Neutrophil (primary cell): ENCODE data around the gene INSM1.
"Not testable (repeated sequence)": the region's sequence is repeated elsewhere in the genome, so short reads cannot be mapped to it uniquely, and the experiment has no call there.

Experiments
- H3K27ac ChIP-seq: fragments of 200-600 bp; sonication (generic); 2 replicates; pipeline ENCODE4 v1.5.1; 2016; ENCODE audit warnings: mild to moderate bottlenecking, moderate library complexity
- H3K27me3 ChIP-seq: fragments of 200-600 bp; sonication (generic); 2 replicates; pipeline ENCODE4 v1.6.0; 2016; ENCODE audit warnings: mild to moderate bottlenecking
- H3K36me3 ChIP-seq: fragments of 200-600 bp; sonication (generic); 2 replicates; pipeline ENCODE4 v1.5.1; 2017
- H3K4me1 ChIP-seq, 2 experiments: fragments of 200-600 bp in 1 of 2; sonication (generic) in 1 of 2; 1 replicate in 1 of 2; 2 replicates in 1 of 2; pipeline versions ENCODE4 v1.5.1 to v1.6.1; 2013 to 2016; ENCODE audit warnings: low read depth in 1 of 2, low read length in 1 of 2, mild to moderate bottlenecking in 1 of 2, moderate library complexity in 1 of 2; ENCODE audit not compliant: control insufficient read depth in 1 of 2, insufficient read depth in 1 of 2
- H3K4me3 ChIP-seq, 2 experiments: fragments of 200-600 bp in 1 of 2; sonication (generic) in 1 of 2; 1 replicate in 1 of 2; 2 replicates in 1 of 2; pipeline ENCODE4 v1.5.1; 2013 to 2016; ENCODE audit warnings: low read depth in 1 of 2, low read length in 1 of 2, mild to moderate bottlenecking in 1 of 2, moderate library complexity in 1 of 2
- H3K9me3 ChIP-seq: fragments of 200-600 bp; sonication (generic); 2 replicates; pipeline ENCODE4 v1.5.1; 2016
- TF ChIP-seq, protein P1 (sequence below): fragments of 200-600 bp; sonication (generic); IDR thresholded peaks from 2 replicates; pipeline ENCODE4 v1.5.1; 2016; ENCODE audit warnings: antibody characterized with exemption

INSM1 gene

DNA sequence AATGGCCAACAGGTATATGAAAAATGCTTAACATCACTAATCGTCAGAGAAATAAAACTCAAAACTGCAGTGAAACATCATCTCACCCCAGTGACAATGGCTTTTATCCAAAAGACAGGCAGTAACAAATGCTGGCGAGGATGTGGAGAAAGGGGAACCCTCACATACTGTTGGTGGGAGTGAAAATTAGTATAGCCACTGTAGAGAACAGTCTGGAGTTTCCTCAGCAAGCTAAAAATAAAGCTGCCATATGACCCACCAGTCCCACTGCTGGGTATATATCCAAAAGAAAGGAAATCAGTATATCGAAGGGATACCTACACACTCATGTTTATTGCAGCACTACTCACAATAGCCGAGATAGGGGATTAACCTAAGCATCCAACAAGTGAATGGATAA lies 23.4 kb upstream of the INSM1 start:
- peaks cover 22% of the 10 kb centered on the region for H3K27me3 ChIP-seq
- TF ChIP-seq, protein P1, sequence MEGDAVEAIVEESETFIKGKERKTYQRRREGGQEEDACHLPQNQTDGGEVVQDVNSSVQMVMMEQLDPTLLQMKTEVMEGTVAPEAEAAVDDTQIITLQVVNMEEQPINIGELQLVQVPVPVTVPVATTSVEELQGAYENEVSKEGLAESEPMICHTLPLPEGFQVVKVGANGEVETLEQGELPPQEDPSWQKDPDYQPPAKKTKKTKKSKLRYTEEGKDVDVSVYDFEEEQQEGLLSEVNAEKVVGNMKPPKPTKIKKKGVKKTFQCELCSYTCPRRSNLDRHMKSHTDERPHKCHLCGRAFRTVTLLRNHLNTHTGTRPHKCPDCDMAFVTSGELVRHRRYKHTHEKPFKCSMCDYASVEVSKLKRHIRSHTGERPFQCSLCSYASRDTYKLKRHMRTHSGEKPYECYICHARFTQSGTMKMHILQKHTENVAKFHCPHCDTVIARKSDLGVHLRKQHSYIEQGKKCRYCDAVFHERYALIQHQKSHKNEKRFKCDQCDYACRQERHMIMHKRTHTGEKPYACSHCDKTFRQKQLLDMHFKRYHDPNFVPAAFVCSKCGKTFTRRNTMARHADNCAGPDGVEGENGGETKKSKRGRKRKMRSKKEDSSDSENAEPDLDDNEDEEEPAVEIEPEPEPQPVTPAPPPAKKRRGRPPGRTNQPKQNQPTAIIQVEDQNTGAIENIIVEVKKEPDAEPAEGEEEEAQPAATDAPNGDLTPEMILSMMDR, result no peak
- no peak overlapping the region for H3K27ac ChIP-seq
- H3K36me3 ChIP-seq, result no peaks in the 10 kb centered on the region
- no peak overlapping the region for H3K4me3 ChIP-seq
- H3K9me3 ChIP-seq, result no peaks in the 10 kb centered on the region
- H3K4me1 ChIP-seq, result no peaks in the 10 kb centered on the region

DNA sequence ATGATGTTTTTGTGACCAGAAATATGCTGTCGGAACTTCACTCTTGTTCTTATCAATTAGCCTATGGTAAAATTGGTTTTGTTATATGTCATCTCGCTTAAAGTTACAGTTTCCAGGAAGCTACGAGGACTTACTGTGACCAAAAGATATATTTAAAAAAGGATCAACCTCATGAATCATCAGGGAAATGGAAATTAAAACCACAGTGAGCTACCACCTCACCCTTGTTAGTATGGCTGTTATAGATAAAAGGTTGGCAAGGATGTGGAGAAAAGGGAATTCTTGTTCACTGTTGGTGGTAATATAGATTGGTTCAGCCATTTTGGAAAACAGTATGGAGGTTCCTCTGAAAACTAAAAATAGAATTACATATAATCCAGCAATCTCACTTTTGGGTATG lies 14.3 kb upstream of the INSM1 start:
- Histone ChIP-seq H3K9me3 (no peaks in the 10 kb centered on the region), H3K27ac (no peak overlapping the region), H3K27me3 (peaks cover 49% of the 10 kb centered on the region), H3K4me1 (no peaks in the 10 kb centered on the region), H3K36me3 (no peaks in the 10 kb centered on the region), H3K4me3 (no peak overlapping the region)
- TF ChIP-seq, protein P1, result no peak

DNA sequence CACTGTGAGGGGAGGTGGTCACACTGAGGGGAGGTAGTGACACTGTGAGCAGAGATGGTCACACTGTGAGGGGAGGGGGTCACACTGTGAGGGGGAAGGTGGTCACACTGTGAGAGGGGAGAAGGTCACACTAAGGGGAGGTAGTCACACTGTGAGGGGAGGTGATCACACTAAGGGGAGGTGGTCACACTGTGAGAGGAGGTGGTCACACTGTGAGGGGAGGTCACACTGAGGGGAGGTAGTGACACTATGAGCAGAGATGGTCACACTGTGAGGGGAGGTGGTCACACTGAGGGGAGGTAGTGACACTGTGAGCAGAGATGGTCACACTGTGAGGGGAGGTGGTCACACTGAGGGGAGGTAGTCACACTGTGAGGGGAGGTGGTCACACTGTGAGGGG lies 12.4 kb upstream of the INSM1 start:
- not testable (repeated sequence) for H3K4me1 ChIP-seq, H3K27ac ChIP-seq, H3K4me3 ChIP-seq, H3K36me3 ChIP-seq, H3K9me3 ChIP-seq
- peaks cover 56% of the 10 kb centered on the region for H3K27me3 ChIP-seq

DNA sequence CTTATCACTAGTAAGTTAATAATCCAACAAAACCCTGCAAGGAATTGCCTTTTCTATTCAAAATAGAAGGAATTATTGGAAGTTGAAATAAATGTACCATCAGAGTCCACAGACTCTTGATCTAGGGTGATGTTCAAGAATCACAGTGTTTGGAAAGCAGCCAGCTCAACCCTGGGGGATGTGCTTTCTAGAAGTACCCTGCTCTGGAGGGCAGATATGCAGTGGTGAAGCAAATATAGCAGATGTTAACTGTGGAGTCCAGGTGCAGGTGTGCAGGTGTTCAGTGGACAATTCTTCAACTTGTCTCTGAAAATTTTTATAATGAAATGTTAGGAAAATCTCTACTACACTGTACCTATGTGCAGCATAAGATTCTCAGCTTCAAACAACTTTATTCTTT lies 9.1 kb upstream of the INSM1 start:
- Histone ChIP-seq H3K27me3 (peaks cover 64% of the 10 kb centered on the region), H3K27ac (no peak overlapping the region), H3K4me1 (peaks cover 0 to 4% of the 10 kb centered on the region in 2 experiments), H3K36me3 (no peaks in the 10 kb centered on the region), H3K9me3 (no peaks in the 10 kb centered on the region), H3K4me3 (no peak overlapping the region)
- TF ChIP-seq, protein P1, result no peak

DNA sequence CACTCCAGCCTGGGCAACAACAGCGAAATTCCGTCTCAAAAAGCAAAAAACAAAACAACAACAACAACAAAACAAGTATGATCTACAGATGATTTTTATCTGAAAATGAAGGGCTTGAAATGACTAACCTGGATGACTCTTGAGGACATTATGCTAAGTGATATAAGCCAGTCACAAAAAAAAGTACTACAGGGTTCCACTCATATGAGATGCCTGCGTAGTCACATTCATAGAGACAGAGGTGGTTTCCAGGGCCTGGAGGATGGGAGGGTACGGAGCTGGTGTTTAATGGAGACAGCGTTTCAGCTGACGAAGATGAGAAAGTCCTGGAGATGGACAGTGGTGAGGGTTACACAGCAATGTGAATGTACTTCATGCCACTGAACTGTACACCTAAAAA lies 8.3 kb upstream of the INSM1 start:
- H3K27me3 ChIP-seq, result peaks cover 69% of the 10 kb centered on the region
- H3K9me3 ChIP-seq, result no peaks in the 10 kb centered on the region
- TF ChIP-seq, protein P1, result no peak
- no peak overlapping the region for H3K4me3 ChIP-seq
- H3K4me1 ChIP-seq, result peaks cover 0 to 12% of the 10 kb centered on the region in 2 experiments
- no peak overlapping the region for H3K27ac ChIP-seq
- no peaks in the 10 kb centered on the region for H3K36me3 ChIP-seq

DNA sequence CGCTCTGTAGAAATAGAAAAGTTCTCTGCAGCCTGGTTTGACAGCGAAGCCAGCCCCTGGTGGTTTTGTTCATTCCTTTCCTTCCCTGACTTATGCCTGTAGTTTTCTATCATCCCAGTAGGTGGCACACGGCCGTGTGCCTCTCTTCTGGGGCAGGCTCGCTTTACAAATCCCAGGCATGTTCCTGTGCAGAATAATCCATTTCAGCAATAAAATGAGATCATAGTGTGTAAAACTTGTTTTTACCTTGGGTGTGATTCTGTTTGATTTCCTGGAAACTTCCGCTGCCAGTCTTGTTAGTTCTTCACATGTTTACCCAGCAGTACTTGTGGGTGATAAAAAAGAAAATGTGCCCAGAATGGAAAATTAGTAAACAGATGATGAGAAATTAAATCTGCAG lies 7.4 kb upstream of the INSM1 start:
- Histone ChIP-seq H3K27me3 (peaks cover 77% of the 10 kb centered on the region), H3K4me1 (peaks cover 0 to 12% of the 10 kb centered on the region in 2 experiments), H3K27ac (no peak overlapping the region), H3K36me3 (no peaks in the 10 kb centered on the region), H3K9me3 (no peaks in the 10 kb centered on the region), H3K4me3 (no peak overlapping the region)
- TF ChIP-seq, protein P1, result no peak
